Measurements from ENCODE around the gene EXOC6B.
"Not testable (repeated sequence)": the region's sequence is repeated elsewhere in the genome, so short reads cannot be mapped to it uniquely, and the experiment has no call there.

DNA sequence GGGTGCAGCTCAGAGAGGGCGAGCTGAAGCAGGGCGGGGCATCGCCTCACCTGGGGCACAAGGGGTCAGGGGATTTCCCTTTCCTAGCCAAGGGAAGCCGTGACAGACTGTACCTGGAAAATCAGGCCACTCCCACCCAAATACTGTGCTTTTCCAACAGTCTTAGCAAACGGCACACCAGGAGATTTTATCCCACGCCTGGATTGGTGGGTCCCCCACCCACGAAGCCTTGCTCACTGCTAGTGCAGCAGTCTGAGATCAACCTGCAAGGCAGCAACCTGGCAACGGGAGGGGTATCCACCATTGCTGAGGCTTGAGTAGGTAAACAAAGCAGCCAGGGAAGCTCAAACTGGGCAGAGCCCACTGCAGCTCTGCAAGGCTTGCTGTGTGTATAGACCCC lies 184.6 kb downstream of the EXOC6B start:
- not testable (repeated sequence) for TF ChIP-seq SUZ12 (IDR thresholded peaks at IDR 0.05; ENCODE audit: extremely low read depth, insufficient read depth, insufficient read length); ZNF274 (IDR thresholded peaks at IDR 0.05; ENCODE audit: low read depth, low read length)

Measured in NT2/D1 (cell line).